Measurements from ENCODE around the gene DAB2IP. TPM values are rescaled to one million over a fixed set of nuclear protein-coding genes. Genes with fewer than 3 reads are reported as not detected.
A peak's percentile ranks its signal among the peaks of the same experiment; 100 is the strongest.

The DAB2IP gene
- total and polyA plus RNA-seq, 2 of the 4 experiments (the other 2 are of a cell fraction) = 5.6 to 17.2 TPM

DNA sequence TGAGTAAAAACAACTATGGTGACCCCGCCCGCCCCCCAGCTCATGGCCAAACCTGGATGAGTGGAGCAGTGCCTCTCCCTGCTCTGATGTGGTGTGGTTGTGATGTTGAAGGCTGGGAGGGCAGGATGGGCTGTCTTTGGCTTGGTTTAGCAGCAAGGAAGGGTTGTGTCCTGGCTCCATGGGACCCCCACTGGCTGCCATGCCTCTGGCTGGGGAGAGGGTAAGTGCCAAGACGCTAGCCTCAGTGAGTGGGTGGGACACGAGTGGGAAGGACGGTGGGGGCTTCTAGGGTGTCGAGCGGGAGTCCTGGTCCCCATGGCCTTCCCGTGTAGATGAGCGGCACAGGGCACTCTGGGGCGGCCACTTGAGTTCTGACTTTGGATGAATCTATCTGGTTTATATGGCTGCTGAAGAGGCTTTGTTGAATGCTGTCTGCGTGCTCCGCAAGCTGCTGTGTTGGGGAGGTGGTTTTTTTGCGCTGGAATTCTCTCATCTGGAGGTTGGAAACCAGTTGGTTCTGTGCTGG lies 50.4 kb downstream of the DAB2IP start:
- Histone ChIP-seq H2BK20ac (ENCODE audit: low read depth, low read length) (no peak overlapping the region), H3K27me3 (ENCODE audit: control insufficient read depth, insufficient read depth, low read length) (no peaks in the 10 kb centered on the region), H4K5ac (ENCODE audit: low read depth, low read length) (no peak overlapping the region), H4K8ac (ENCODE audit: low read depth in 2 of 2, low read length in 2 of 2) (no peak overlapping the region), H2BK5ac (ENCODE audit: low read depth, low read length, poor library complexity, severe bottlenecking) (no peak overlapping the region), H2BK120ac (ENCODE audit: low read depth, low read length) (no peak overlapping the region), H4K20me1 (ENCODE audit: insufficient read depth, low read length) (peaks cover 61% of the 10 kb centered on the region), H3K9me1 (ENCODE audit: insufficient read depth, low read length) (peaks cover 4% of the 10 kb centered on the region; the same call in 1 of the 2 replicates), H3K4ac (ENCODE audit: low read depth, low read length) (peak overlapping the region; percentile 5; the same call in 1 of the 2 replicates), H4K91ac (ENCODE audit: insufficient read depth, low read depth, low read length) (no peak overlapping the region), H3K9me3 (ENCODE audit: control insufficient read depth, insufficient read depth, low read length) (no peaks in the 10 kb centered on the region), H2AK5ac (ENCODE audit: low read depth, low read length) (peak overlapping the region; percentile 56), H3K27ac (ENCODE audit: insufficient read depth, low read length) (no peak overlapping the region), H3K79me1 (ENCODE audit: low read depth in 1 of 2, low read length in 2 of 2) (peaks cover 33 to 69% of the 10 kb centered on the region in 2 experiments), H3K36me3 (ENCODE audit: control insufficient read depth, insufficient read depth, low read length) (no peaks in the 10 kb centered on the region), H3K4me1 (ENCODE audit: control insufficient read depth, insufficient read depth, low read length) (peaks cover 8% of the 10 kb centered on the region), H3K23ac (ENCODE audit: low read depth, low read length) (no peak overlapping the region), H3K18ac (ENCODE audit: low read depth, low read length) (no peak overlapping the region), H2AFZ (replicated peaks; ENCODE audit: low read length, poor library complexity) (no peak overlapping the region), H3K14ac (replicated peaks; ENCODE audit: low read depth, low read length) (no peak overlapping the region), H2BK15ac (ENCODE audit: low read depth, low read length) (no peak overlapping the region), H3K4me2 (ENCODE audit: low read depth, low read length) (no peak overlapping the region; the same call in 1 of the 2 replicates), H3K9ac (ENCODE audit: low read depth, low read length) (no peak overlapping the region), H3K56ac (ENCODE audit: extremely low read depth, insufficient read depth, low read length) (no peak overlapping the region), H2AK9ac (replicated peaks; ENCODE audit: low read depth, low read length, poor library complexity) (peak overlapping the region; percentile 68), H3K4me3 (ENCODE audit: insufficient read depth, low read depth, low read length) (no peak overlapping the region)
- ChIA-PET CTCF (no interaction called here), POLR2A (ENCODE audit: unreplicated experiment) (no interaction called here)
- no TSS peak for BruUV-seq (replicated peaks)
- WGBS, 2 experiments (ENCODE audit: extremely low coverage in 2 of 2, insufficient read length in 1 of 2) = 94% methylated on average over 6 of the region's 13 CpGs; no CpG with 5 or more reads in 1 of the 2 experiments
- intact Hi-C loops (cut with micrococcal nuclease) = loop anchor here (2.0 kb wide), 1 partner anchor 291 kb away; no protein-coding TSS in a partner anchor
- in situ Hi-C loops (cut with MboI; ENCODE audit: low sequenced_read_pairs) = no loop called here
- ATAC-seq (ENCODE audit: low read depth) (no peak), DNase-seq (no peak)
- no peak for TF ChIP-seq SMC3 (IDR thresholded peaks at IDR 0.05; ENCODE audit: low read depth, low read length)
- TF ChIP-seq MAZ (IDR thresholded peaks at IDR 0.05; ENCODE audit: borderline replicate concordance, low read depth, low read length) = no peak
- dilution Hi-C loops (cut with HindIII; ENCODE audit: low sequenced_read_pairs, unreplicated experiment) = no loop called here
